ENCODE measurements around the gene ADAMTS2. TPM values are rescaled to one million over a fixed set of nuclear protein-coding genes. Genes with fewer than 3 reads are reported as not detected.

Gene ADAMTS2
- total and polyA plus RNA-seq, 12 donors, result 4.3 to 70.3 (median 22.4) TPM

GRCh38 chr5:179295778-179296149 lies 49.5 kb downstream of the ADAMTS2 start:
- 62 to 72% (median 68%) methylated on average over 6 to 10 of the region's 10 CpGs for WGBS, 4 donors
- no peak overlapping the region for H3K27ac ChIP-seq

GRCh38 chr5:179294891-179295777 lies 50.1 kb downstream of the ADAMTS2 start:
- Histone ChIP-seq H3K4me1 (replicated peaks in 1 of 2) (no peaks in the 10 kb centered on the region), H3K27me3 (no peaks in the 10 kb centered on the region), H3K4me3 (no peak overlapping the region), H3K27ac (no peak overlapping the region), H3K36me3 (replicated peaks in 1 of 2) (no peaks in the 10 kb centered on the region), H3K9me3 (replicated peaks in 1 of 3) (no peaks in the 10 kb centered on the region)
- no peak for DNase-seq
- 71 to 80% (median 73%) methylated on average over 15 to 19 of the region's 19 CpGs for WGBS, 4 donors
- intact Hi-C loops (cut with DNase I), result no loop called here
- no peak for TF ChIP-seq POLR2A (IDR thresholded peaks at IDR 0.05)
- TF ChIP-seq, protein P1, sequence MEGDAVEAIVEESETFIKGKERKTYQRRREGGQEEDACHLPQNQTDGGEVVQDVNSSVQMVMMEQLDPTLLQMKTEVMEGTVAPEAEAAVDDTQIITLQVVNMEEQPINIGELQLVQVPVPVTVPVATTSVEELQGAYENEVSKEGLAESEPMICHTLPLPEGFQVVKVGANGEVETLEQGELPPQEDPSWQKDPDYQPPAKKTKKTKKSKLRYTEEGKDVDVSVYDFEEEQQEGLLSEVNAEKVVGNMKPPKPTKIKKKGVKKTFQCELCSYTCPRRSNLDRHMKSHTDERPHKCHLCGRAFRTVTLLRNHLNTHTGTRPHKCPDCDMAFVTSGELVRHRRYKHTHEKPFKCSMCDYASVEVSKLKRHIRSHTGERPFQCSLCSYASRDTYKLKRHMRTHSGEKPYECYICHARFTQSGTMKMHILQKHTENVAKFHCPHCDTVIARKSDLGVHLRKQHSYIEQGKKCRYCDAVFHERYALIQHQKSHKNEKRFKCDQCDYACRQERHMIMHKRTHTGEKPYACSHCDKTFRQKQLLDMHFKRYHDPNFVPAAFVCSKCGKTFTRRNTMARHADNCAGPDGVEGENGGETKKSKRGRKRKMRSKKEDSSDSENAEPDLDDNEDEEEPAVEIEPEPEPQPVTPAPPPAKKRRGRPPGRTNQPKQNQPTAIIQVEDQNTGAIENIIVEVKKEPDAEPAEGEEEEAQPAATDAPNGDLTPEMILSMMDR (IDR thresholded peaks at IDR 0.05), result no peak

More at GRCh38 chr5:179295778-179296149, 49.5 kb downstream of the ADAMTS2 start:
- TF ChIP-seq, protein P1 (IDR thresholded peaks at IDR 0.05), result no peak
- no peak for TF ChIP-seq POLR2A (IDR thresholded peaks at IDR 0.05)
- Histone ChIP-seq H3K9me3 (replicated peaks in 1 of 3) (no peaks in the 10 kb centered on the region), H3K4me3 (no peak overlapping the region), H3K36me3 (replicated peaks in 1 of 2) (no peaks in the 10 kb centered on the region), H3K27me3 (no peaks in the 10 kb centered on the region), H3K4me1 (replicated peaks in 1 of 2) (no peaks in the 10 kb centered on the region)
- intact Hi-C loops (cut with DNase I), result no loop called here
- no peak for DNase-seq

GRCh38 chr5:179294131-179294780 lies 51.0 kb downstream of the ADAMTS2 start:
- H3K9me3 ChIP-seq (replicated peaks in 1 of 3), result no peaks in the 10 kb centered on the region
- no peaks in the 10 kb centered on the region for H3K36me3 ChIP-seq (replicated peaks in 1 of 2)
- H3K27ac ChIP-seq, result no peak overlapping the region
- DNase-seq, result no peak
- TF ChIP-seq, protein P1 (IDR thresholded peaks at IDR 0.05), result no peak
- no peak for TF ChIP-seq POLR2A (IDR thresholded peaks at IDR 0.05)
- intact Hi-C loops (cut with DNase I), result no loop called here
- no peaks in the 10 kb centered on the region for H3K27me3 ChIP-seq
- WGBS, 4 donors, result 78 to 86% (median 84%) methylated on average over 4 to 12 of the region's 12 CpGs
- no peaks in the 10 kb centered on the region for H3K4me1 ChIP-seq (replicated peaks in 1 of 2)
- H3K4me3 ChIP-seq, result no peak overlapping the region
